ENCODE data around the gene RABL2A.
"Not testable (repeated sequence)": the region's sequence is repeated elsewhere in the genome, so short reads cannot be mapped to it uniquely, and the experiment has no call there.

RABL2A gene

DNA sequence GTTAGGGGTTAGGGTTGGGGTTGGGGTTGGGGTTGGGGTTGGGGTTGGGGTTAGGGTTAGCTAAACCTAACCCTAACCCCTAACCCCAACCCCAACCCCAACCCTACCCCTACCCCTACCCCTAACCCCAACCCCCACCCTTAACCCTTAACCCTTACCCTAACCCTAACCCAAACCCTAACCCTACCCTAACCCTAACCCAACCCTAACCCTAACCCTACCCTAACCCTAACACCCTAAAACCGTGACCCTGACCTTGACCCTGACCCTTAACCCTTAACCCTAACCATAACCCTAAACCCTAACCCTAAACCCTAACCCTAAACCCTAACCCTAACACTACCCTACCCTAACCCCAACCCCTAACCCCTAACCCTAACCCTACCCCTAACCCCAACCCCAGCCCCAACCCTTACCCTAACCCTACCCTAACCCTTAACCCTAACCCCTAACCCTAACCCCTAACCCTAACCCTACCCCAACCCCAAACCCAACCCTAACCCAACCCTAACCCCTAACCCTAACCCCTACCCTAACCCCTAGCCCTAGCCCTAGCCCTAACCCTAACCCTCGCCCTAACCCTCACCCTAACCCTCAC lies 24.1 kb upstream of the RABL2A start:
- no peak for FAIRE-seq
- TF ChIP-seq POLR2A (IDR thresholded peaks at IDR 0.05; ENCODE audit: low read depth, low read length): no peak
- DNase-seq (ENCODE audit: insufficient read length, low spot score): no peak

DNA sequence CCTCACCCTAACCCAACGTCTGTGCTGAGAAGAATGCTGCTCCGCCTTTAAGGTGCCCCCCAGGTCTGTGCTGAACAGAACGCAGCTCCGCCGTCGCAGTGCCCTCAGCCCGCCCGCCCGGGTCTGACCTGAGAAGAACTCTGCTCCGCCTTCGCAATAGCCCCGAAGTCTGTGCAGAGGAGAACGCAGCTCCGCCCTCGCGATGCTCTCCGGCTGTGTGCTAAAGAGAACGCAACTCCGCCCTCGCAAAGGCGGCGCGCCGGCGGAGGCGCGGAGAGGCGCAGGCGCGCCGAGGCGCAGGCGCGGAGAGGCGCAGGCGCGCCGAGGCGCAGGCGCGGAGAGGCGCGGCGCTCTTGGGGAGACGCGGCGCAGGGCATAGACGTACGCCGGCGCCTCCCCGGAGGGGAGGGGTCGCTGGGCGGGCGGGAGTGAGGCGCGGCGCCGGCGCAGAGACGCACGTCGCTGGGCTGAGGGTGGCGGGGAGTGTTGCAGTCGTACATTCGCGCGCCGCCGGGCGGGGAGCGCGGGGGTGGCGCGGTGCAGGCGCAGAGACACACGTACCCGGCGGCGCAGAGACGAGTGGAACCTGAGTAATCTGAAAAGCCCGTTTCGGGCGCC lies 23.5 kb upstream of the RABL2A start:
- not testable (repeated sequence) for FAIRE-seq; DNase-seq (ENCODE audit: insufficient read length, low spot score)

DNA sequence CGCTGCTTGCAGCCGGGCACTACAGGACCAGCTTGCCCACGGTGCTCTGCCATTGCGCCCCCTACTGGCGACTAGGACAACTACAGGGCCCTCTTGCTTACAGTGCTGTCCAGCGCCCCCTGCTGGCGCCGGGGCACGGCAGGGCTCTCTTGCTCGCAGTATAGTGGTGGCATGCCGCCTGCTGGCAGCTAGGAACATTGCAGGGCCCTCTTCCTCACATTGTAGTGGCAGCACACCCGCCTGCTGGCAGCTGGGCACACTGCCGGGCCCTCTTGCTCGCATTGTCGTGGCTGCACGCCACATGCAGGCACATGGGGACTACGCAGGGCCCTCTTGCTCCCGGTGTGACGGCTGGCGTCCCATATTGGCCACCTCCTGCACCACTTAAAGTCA lies 23.0 kb upstream of the RABL2A start:
- DNase-seq (ENCODE audit: insufficient read length, low spot score): peak; percentile 11
- not testable (repeated sequence) for FAIRE-seq

DNA sequence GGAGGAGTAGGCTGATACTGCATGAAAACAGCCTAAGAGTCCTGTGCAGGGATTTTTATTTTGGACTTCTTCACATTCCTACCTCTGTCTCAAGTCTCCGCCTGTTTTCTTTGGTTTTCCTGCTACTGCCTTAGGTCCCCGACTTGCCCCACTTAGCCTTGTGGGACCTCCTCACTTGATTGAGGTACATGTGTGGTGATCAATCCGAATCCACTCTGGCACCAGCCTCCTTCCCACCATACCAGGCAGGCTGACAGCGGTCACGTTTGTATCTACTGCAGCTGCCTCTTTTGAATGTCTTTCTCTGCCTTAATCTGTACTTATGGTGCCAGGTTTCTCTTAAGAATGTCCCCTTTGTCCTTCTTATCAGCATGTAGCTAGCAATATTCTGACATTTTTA lies 22.4 kb upstream of the RABL2A start:
- not testable (repeated sequence) for FAIRE-seq; DNase-seq (ENCODE audit: insufficient read length, low spot score)

DNA sequence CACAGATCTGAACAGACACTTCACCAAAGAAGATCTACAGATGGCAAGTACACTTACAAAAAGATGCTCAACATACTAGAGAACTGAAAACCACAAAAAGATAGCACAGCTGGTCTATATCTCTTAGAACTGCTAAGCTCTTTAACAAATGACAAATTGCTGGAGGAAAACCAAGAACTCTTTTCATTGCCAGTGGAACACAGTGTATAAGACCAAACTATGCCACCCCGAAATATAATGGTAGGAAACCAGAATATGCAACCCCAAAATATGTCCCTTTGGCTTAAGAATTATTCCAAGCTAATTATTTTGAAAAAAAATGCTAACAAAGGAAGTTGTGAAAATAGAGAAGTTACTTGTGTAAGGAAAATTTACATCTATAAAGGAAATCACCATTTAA lies 21.0 kb upstream of the RABL2A start:
- not testable (repeated sequence) for DNase-seq (ENCODE audit: insufficient read length, low spot score); FAIRE-seq

DNA sequence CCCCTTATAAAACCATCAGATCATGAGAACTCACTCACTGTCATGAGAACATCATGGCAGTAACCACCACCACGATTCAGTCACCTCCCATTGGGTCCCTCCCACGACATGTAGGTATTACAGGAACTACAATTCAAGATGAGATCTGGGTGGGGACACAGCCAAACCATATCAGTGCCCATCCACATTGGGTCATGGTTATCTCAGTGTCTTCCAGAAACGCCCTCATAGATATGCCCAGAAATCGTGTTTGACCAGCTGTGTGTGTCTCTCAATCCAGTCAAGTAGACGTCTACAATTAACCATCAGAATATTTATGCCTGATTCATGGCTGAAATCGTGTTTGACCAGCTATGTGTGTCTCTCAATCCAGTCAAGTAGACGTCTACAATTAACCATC lies 17.2 kb upstream of the RABL2A start:
- not testable (repeated sequence) for FAIRE-seq

DNA sequence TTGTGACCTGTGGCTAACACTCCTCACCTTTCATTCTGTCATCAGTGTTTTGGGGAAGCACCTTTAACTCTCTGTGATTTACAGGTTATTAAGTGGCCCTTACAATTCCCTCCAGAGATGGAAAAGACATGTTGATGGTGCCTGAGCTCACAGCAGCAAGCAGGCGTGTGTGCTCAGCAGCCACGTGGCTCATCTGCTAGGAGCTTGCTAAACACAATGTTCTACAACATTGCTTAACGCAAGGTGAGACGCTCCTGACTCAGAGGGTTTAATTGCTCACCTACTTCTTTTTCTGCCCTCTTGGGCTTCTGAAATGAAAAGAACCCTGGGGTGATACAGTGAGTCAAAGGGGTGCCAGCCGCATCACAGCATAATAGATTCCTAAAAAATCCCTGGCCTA lies 6.1 kb upstream of the RABL2A start:
- DNase-seq (ENCODE audit: insufficient read length, low spot score); FAIRE-seq: not testable (repeated sequence)

More for the DNA sequence above, 17.2 kb upstream of the RABL2A start:
- DNase-seq (ENCODE audit: insufficient read length, low spot score): not testable (repeated sequence)

DNA sequence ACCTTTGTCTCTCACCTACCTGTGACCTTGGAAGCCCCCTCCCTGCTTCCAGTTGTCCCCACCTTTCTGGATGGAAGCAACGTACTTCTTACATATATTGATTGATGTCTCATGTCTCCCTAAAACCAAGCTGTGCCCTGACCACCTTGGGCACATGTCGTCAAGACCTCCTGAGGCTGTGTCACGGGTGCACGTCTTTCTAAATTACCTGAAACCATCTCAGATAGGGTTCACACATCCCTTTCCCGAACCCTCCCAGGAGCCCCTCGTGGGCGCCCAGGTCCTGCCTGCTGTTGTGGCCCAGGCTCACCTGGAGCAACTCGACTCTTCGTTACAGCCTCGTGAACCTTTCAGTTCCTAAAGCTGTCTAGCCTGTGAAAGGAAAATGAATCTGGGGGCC lies 1.2 kb upstream of the RABL2A start:
- not testable (repeated sequence) for FAIRE-seq

DNA sequence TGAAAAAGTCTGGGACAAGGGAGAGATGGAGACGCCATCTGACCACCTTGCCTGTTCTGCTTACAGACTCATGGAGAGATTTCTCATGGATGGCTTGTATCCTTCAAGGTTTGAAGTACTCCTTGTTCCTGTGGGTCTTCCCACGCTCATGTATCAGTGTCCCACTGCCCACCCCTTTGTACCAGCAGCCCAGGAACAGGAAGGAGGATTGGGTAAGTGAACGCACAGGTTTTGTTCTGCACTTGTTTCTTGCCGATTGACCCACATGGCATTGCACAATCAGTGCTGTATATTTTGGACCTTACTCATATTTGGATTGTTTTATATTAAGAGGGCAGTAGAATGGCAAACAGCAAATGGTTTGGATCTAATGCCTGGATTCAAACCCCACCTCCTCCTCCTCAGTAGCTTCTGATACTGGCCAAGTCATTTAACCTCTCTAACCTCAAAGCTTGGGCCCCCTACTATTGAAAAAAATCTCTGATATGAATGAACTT lies 5.8 kb downstream of the RABL2A start:
- not testable (repeated sequence) for FAIRE-seq; DNase-seq (ENCODE audit: insufficient read length, low spot score)

More for the DNA sequence above, 1.2 kb upstream of the RABL2A start:
- DNase-seq (ENCODE audit: insufficient read length, low spot score): not testable (repeated sequence)

DNA sequence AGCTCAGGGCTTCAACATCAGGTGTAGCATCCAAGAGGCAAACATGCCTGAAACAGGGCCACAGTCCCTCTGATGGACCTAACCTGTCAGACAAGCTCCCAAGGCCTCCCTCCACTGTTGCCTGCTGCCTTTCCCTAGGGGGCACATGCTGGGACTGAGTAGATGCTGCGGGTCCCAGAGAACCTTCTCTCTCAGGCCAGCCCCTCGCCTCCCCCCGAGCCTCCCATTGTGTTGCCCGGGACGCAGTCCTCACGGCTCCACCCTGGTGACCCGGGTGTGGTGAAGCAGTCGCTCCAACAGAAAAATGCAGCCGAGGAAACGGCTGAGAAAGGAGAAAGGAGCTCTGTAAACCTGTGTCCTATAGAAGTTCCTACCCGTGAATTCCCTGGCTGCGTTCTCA lies 8.3 kb downstream of the RABL2A start:
- DNase-seq (ENCODE audit: insufficient read length, low spot score); FAIRE-seq: not testable (repeated sequence)

DNA sequence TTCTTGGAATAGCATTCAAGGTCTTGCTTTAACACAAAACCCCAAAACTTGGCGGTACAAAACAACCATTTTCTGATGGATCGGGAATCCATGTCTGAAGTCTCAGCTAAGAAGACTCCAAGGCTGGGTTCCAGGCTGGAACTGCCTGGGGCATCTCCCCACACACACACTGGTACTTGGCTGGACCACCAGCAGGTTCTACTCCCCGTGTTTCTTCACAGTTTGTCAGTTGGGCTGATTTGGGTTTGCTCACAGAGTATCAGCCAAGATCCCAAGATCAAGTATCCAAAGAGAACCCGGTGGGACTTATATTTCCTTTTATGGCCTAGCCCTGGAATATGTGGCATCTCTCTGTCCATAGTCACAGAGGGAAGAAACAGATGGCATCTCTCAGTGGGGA lies 9.2 kb downstream of the RABL2A start:
- not testable (repeated sequence) for FAIRE-seq

DNA sequence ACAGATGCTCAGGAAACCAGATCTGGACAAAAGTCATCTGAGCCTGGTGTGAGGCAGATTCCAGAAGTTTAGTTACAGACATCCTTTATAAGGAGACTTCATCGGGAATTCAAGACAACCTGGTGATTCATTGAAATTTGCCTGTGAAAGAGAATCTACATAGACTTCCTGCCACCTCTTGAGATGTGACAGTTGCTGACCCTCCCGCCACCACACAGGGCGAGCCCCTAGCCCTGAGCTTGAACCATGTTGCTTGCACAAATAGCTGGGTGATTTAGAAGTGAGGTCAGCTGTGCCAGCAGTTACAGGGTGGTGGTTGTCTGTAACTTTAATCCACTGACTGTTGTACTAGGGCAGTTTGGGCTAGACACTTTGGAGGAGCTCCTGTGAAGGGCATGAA lies 11.0 kb downstream of the RABL2A start:
- FAIRE-seq; DNase-seq (ENCODE audit: insufficient read length, low spot score): not testable (repeated sequence)

More for the DNA sequence above, 9.2 kb downstream of the RABL2A start:
- not testable (repeated sequence) for DNase-seq (ENCODE audit: insufficient read length, low spot score)

DNA sequence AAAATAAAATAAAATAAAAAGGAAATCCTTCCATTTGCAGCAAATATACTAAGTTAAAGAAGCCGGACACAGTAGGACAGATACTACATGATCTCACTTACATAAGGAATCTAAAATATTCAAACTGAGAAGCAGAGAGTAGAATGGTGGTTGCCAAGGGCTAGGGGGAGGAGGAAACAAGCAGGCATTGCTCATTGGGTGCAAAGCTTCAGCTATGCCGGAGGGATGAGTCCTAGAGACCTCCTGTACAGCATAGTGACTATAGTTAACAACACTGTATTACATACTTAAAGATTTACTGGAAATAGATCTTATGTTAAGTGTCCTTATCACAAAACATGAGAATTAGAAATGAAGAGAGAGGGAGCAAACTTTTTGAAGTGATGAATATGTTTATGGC lies 19.2 kb downstream of the RABL2A start:
- DNase-seq (ENCODE audit: insufficient read length, low spot score); FAIRE-seq: not testable (repeated sequence)

DNA sequence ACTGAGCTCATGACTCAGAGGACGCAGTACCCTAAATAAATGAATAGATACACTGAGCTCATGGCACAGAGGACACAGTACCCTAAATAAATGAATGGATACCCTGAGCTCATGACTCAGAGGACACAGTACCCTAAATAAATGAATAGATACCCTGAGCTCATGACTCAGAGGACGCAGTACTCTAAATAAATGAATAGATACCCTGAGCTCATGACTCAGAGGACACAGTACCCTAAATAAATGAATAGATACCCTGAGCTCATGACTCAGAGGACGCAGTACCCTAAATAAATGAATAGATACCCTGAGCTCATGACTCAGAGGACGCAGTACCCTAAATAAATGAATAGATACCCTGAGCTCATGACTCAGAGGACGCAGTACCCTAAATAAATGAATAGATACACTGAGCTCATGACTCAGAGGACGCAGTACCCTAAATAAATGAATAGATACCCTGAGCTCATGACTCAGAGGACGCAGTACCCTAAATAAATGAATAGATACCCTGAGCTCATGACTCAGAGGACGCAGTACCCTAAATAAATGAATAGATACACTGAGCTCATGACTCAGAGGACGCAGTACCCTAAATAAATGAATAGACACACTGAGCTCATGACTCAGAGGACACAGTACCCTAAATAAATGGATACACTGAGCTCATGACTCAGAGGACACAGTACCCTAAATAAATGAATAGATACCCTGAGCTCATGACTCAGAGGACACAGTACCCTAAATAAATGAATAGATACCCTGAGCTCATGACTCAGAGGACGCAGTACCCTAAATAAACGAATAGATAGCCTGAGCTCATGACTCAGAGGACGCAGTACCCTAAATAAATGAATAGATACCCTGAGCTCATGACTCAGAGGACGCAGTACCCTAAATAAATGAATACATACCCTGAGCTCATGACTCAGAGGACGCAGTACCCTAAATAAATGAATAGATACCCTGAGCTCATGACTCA lies 24.1 kb downstream of the RABL2A start:
- not testable (repeated sequence) for DNase-seq (ENCODE audit: insufficient read length, low spot score); FAIRE-seq

DNA sequence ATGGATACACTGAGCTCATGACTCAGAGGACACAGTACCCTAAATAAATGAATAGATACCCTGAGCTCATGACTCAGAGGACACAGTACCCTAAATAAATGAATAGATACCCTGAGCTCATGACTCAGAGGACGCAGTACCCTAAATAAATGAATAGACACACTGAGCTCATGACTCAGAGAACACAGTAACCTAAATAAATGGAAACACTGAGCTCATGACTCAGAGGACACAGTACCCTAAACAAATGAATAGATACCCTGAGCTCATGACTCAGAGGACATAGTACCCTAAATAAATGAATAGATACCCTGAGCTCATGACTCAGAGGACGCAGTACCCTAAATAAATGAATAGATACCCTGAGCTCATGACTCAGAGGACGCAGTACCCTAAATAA lies 25.5 kb downstream of the RABL2A start:
- not testable (repeated sequence) for DNase-seq (ENCODE audit: insufficient read length, low spot score); FAIRE-seq

DNA sequence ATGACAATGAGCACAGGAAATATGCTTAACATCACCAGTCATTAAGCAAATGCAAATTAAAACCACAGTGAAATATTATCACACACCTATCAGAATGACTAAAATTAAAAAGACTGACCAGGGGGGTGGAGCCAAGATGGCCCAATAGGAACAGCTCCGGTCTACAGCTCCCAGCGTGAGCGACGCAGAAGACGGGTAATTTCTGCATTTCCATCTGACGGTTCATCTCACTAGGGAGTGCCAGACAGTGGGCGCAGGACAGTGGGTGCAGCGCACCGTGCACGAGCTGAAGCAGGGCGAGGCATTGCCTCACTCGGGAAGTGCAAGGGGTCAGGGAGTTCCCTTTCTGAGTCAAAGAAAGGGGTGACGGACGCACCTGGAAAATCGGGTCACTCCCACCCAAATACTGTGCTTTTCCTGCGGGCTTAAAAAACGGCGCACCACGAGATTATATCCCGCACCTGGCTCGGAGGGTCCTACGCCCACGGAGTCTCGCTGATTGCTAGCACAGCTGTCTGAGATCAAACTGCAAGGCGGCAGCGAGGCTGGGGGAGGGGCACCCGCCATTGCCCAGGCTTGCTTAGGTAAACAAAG lies 29.1 kb downstream of the RABL2A start:
- FAIRE-seq; DNase-seq (ENCODE audit: insufficient read length, low spot score): not testable (repeated sequence)

DNA sequence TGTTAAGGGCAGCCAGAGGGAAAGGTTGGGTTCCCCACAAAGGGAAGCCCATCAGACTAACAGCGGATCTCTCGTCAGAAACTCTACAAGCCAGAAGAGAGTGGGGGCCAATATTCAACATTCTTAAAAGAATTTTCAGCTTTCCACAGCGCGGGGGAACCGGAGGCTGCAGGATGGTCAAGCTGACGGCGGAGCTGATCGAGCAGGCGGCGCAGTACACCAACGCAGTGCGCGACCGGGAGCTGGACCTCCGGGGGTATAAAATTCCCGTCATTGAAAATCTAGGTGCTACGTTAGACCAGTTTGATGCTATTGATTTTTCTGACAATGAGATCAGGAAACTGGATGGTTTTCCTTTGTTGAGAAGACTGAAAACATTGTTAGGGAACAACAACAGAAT lies 30.7 kb downstream of the RABL2A start:
- not testable (repeated sequence) for DNase-seq (ENCODE audit: insufficient read length, low spot score); FAIRE-seq

DNA sequence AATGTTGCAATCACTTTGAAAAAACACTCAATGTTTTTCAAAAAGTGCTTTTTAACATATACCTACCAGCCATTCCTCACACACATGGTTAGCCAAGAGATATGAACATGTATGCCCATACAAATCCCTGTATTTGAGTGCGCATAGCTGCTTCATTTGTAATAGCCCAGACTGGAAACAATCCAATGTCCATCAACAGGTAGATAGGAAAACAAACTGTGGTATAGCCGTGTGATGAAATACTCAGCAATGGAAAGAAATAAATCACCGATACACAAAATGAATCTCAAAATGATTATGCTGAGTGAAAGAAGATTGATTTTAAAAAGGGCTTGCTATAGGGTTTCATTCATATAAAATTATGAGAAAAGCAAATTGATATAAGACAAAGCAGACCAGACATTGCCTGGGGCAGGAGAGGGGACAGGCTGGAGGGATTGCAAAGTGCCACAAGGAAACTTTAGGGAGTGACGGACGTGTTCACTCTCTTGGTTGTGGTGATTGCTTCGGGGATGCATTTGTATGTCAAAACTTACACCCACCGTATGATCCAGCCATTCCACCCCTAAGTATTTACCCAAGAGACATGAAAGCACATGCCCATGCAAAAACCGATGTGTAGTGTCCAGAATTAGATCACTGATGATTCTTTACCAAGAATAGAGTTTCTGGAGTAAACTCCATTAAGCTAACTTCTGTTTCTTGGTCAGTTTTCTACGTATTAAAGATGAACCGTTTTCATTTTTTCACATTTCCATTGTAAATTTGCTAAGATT lies 36.4 kb downstream of the RABL2A start:
- not testable (repeated sequence) for DNase-seq (ENCODE audit: insufficient read length, low spot score); FAIRE-seq

Data from H54 (cell line).